HG03139 (cell line): ENCODE measurements around the gene GPC6.
"Not testable (repeated sequence)": the region's sequence is repeated elsewhere in the genome, so short reads cannot be mapped to it uniquely, and the experiment has no call there.

Experiments
- ATAC-seq: cut with Tn5 transposase; IDR thresholded peaks from one replicate; pipeline ENCODE4 v1.9.1; 2021; ENCODE audit not compliant: unreplicated experiment

GPC6 gene

GRCh38 chr13:93318534-93319254 lies 92.1 kb downstream of the GPC6 start:
- ATAC-seq, result no peak

- no peak for ATAC-seq
Measured at GRCh38 chr13:93320942-93321341, 94.3 kb downstream of the GPC6 start.

- not testable (repeated sequence) for ATAC-seq
Measured at GRCh38 chr13:93323880-93324279, 97.3 kb downstream of the GPC6 start.

GRCh38 chr13:93325303-93326233 lies 99.0 kb downstream of the GPC6 start:
- no peak for ATAC-seq

GRCh38 chr13:93326234-93326811 lies 99.7 kb downstream of the GPC6 start:
- ATAC-seq, result no peak

GRCh38 chr13:93328943-93329342 lies 102.3 kb downstream of the GPC6 start:
- no peak for ATAC-seq

GRCh38 chr13:93336728-93337127 lies 110.1 kb downstream of the GPC6 start:
- no peak for ATAC-seq

GRCh38 chr13:93338030-93338429 lies 111.4 kb downstream of the GPC6 start:
- no peak for ATAC-seq

GRCh38 chr13:93338906-93339305 lies 112.3 kb downstream of the GPC6 start:
- ATAC-seq, result no peak

- no peak for ATAC-seq
Measured at GRCh38 chr13:93339550-93339949, 112.9 kb downstream of the GPC6 start.

GRCh38 chr13:93341517-93341916 lies 114.9 kb downstream of the GPC6 start:
- no peak for ATAC-seq

GRCh38 chr13:93343097-93343496 lies 116.5 kb downstream of the GPC6 start:
- ATAC-seq, result no peak

- no peak for ATAC-seq
Measured at GRCh38 chr13:93344048-93344705, 117.6 kb downstream of the GPC6 start.

- no peak for ATAC-seq
Measured at GRCh38 chr13:93345024-93345423, 118.4 kb downstream of the GPC6 start.

- no peak for ATAC-seq
Measured at GRCh38 chr13:93345770-93346169, 119.2 kb downstream of the GPC6 start.

- ATAC-seq, result no peak
Measured at GRCh38 chr13:93352616-93353015, 126.0 kb downstream of the GPC6 start.

- no peak for ATAC-seq
Measured at GRCh38 chr13:93355094-93355493, 128.5 kb downstream of the GPC6 start.

- no peak for ATAC-seq
Measured at GRCh38 chr13:93356469-93356868, 129.9 kb downstream of the GPC6 start.

GRCh38 chr13:93360021-93360420 lies 133.4 kb downstream of the GPC6 start:
- no peak for ATAC-seq

GRCh38 chr13:93361703-93362102 lies 135.1 kb downstream of the GPC6 start:
- ATAC-seq, result no peak

GRCh38 chr13:93364166-93364565 lies 137.6 kb downstream of the GPC6 start:
- ATAC-seq, result no peak
